COLO668 (cell line): ENCODE results near the gene SYT2.
A peak's percentile ranks its signal among the peaks of the same experiment; 100 is the strongest.
"Not testable (repeated sequence)": the region's sequence is repeated elsewhere in the genome, so short reads cannot be mapped to it uniquely, and the experiment has no call there.

Experiments used
- DNase-seq: peaks from one replicate; lab custom pipeline; 2025; ENCODE audit not compliant: unreplicated experiment; lab: John Stamatoyannopoulos, UW

The SYT2 gene

GRCh38 chr1:202625416-202626360, 84.6 kb downstream of the SYT2 start:
- DNase-seq = peak; percentile 73

GRCh38 chr1:202624781-202625108, 85.5 kb downstream of the SYT2 start:
- no peak for DNase-seq

- no peak for DNase-seq
Measured at GRCh38 chr1:202624088-202624780, 86.0 kb downstream of the SYT2 start.

- not testable (repeated sequence) for DNase-seq
Measured at GRCh38 chr1:202623476-202623875, 86.8 kb downstream of the SYT2 start.

- no peak for DNase-seq
Measured at GRCh38 chr1:202623075-202623474, 87.2 kb downstream of the SYT2 start.

GRCh38 chr1:202622388-202622787, 87.9 kb downstream of the SYT2 start:
- DNase-seq = no peak

GRCh38 chr1:202621446-202621845, 88.8 kb downstream of the SYT2 start:
- DNase-seq = no peak

- not testable (repeated sequence) for DNase-seq
Measured at GRCh38 chr1:202620036-202620435, 90.2 kb downstream of the SYT2 start.

GRCh38 chr1:202619505-202619904, 90.7 kb downstream of the SYT2 start:
- DNase-seq = no peak

- DNase-seq = not testable (repeated sequence)
Measured at GRCh38 chr1:202619012-202619411, 91.2 kb downstream of the SYT2 start.

GRCh38 chr1:202616355-202616915, 93.8 kb downstream of the SYT2 start:
- no peak for DNase-seq

GRCh38 chr1:202615501-202616354, 94.5 kb downstream of the SYT2 start:
- no peak for DNase-seq

- not testable (repeated sequence) for DNase-seq
Measured at GRCh38 chr1:202615208-202615500, 95.1 kb downstream of the SYT2 start.

GRCh38 chr1:202614363-202615207, 95.7 kb downstream of the SYT2 start:
- DNase-seq = not testable (repeated sequence)

GRCh38 chr1:202613571-202613970, 96.7 kb downstream of the SYT2 start:
- no peak for DNase-seq

GRCh38 chr1:202612036-202612435, 98.2 kb downstream of the SYT2 start:
- not testable (repeated sequence) for DNase-seq

- no peak for DNase-seq
Measured at GRCh38 chr1:202605515-202605914, 104.7 kb downstream of the SYT2 start.

- no peak for DNase-seq
Measured at GRCh38 chr1:202603435-202603834, 106.8 kb downstream of the SYT2 start.

GRCh38 chr1:202600432-202601041, 109.7 kb downstream of the SYT2 start:
- no peak for DNase-seq
